ENCODE data around the gene AMOTL1.

Gene AMOTL1

DNA sequence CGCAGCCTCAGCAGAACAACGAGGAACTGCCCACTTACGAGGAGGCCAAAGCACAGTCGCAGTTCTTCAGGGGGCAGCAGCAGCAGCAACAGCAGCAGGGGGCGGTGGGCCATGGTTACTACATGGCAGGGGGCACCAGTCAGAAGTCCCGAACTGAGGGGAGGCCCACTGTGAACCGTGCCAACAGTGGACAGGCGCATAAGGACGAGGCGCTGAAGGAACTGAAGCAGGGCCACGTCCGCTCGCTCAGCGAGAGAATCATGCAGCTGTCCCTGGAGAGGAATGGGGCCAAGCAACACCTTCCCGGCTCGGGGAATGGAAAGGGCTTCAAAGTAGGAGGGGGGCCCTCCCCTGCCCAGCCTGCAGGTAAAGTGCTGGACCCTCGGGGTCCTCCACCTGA is 31.6 kb downstream of the AMOTL1 start:
- no peak for DNase-seq (ENCODE audit: extremely low read depth, insufficient read length)
- TF ChIP-seq, protein P1, sequence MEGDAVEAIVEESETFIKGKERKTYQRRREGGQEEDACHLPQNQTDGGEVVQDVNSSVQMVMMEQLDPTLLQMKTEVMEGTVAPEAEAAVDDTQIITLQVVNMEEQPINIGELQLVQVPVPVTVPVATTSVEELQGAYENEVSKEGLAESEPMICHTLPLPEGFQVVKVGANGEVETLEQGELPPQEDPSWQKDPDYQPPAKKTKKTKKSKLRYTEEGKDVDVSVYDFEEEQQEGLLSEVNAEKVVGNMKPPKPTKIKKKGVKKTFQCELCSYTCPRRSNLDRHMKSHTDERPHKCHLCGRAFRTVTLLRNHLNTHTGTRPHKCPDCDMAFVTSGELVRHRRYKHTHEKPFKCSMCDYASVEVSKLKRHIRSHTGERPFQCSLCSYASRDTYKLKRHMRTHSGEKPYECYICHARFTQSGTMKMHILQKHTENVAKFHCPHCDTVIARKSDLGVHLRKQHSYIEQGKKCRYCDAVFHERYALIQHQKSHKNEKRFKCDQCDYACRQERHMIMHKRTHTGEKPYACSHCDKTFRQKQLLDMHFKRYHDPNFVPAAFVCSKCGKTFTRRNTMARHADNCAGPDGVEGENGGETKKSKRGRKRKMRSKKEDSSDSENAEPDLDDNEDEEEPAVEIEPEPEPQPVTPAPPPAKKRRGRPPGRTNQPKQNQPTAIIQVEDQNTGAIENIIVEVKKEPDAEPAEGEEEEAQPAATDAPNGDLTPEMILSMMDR (IDR thresholded peaks at IDR 0.05; ENCODE audit: insufficient read depth, low read length, poor library complexity, severe bottlenecking), result no peak
- Histone ChIP-seq H3K27me3 (replicated peaks; ENCODE audit: control insufficient read depth, insufficient read depth, low read length) (no peaks in the 10 kb centered on the region; the same call in 1 of the 2 replicates), H3K36me3 (ENCODE audit: control insufficient read depth, insufficient read depth, low read length) (no peaks in the 10 kb centered on the region), H3K4me3 (replicated peaks; ENCODE audit: low read depth, low read length) (no peak overlapping the region)

DNA sequence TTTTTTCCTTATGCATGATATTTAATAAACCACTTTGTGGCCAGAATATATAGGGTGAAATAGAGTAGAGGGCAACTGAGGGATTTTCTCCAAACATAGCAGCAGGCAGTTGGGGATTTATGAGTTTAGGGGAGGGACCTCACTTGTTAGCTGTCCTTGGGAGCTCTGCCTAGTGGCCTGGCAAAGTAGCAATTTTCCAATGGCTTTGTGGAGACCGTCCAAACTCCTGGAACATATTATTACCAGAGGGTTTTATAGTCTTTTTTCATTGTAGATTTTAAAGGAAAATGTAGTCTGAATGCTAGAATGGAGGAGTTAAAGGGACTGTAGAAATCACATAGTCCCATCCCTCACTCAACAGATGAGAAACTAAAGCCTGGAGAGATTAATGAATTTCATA is 32.3 kb downstream of the AMOTL1 start:
- TF ChIP-seq, protein P1 (IDR thresholded peaks at IDR 0.05; ENCODE audit: insufficient read depth, low read length, poor library complexity, severe bottlenecking), result no peak
- DNase-seq (ENCODE audit: extremely low read depth, insufficient read length), result no peak
- Histone ChIP-seq H3K27me3 (replicated peaks; ENCODE audit: control insufficient read depth, insufficient read depth, low read length) (no peaks in the 10 kb centered on the region; the same call in 1 of the 2 replicates), H3K4me3 (replicated peaks; ENCODE audit: low read depth, low read length) (no peak overlapping the region), H3K36me3 (ENCODE audit: control insufficient read depth, insufficient read depth, low read length) (no peaks in the 10 kb centered on the region)

DNA sequence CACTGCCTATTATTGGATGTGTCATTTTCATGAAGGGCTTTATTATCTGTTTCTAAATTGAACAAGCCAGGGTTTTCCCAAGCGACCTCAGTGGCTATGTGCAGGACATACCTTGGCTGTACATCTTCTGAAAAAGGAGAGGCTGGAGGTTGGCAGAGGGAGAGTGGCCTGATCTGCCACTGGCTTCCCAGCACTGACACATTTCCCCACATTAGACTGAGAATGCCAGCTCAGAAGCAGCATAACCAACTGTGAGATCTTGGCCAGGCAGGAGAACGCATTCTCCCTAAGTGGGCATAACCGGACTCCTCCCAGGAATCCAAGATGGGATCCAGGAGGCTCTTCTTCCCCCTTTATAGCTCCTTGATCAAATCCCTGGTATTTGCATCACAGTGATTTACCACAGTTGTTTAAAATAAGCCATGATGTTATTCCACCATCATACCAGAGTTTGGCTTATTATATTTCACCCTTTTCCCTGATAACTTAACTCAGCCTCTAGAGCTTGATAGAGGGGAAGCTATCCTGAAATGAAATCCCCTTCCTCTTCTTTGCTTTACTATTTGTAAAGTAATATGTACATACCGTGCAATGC is 33.8 kb downstream of the AMOTL1 start:
- Histone ChIP-seq H3K36me3 (ENCODE audit: control insufficient read depth, insufficient read depth, low read length) (no peaks in the 10 kb centered on the region), H3K27me3 (replicated peaks; ENCODE audit: control insufficient read depth, insufficient read depth, low read length) (no peaks in the 10 kb centered on the region), H3K4me3 (replicated peaks; ENCODE audit: low read depth, low read length) (no peak overlapping the region)
- no peak for DNase-seq (ENCODE audit: extremely low read depth, insufficient read length)
- TF ChIP-seq, protein P1 (IDR thresholded peaks at IDR 0.05; ENCODE audit: insufficient read depth, low read length, poor library complexity, severe bottlenecking), result no peak

DNA sequence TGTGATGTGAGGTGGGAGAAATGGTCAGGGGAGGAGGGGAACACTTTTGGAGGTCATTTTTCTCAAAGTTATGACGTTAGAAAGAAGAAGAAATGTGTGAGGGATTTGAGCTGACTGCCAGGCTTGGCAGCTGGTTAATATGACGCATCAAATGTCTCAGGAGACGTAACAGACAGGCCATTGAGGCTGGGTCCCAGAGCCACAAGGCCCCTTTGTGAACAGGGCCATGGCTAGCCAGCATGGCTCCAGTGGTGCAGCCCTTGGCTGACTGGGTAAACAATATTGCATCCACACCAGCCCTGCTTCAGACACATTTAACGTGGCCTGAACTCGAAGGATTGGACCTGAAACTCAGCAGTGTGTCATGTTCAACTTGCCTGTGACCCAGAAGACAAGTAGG is 34.3 kb downstream of the AMOTL1 start:
- Histone ChIP-seq H3K27me3 (replicated peaks; ENCODE audit: control insufficient read depth, insufficient read depth, low read length) (no peaks in the 10 kb centered on the region), H3K4me3 (replicated peaks; ENCODE audit: low read depth, low read length) (no peak overlapping the region), H3K36me3 (ENCODE audit: control insufficient read depth, insufficient read depth, low read length) (no peaks in the 10 kb centered on the region)
- TF ChIP-seq, protein P1 (IDR thresholded peaks at IDR 0.05; ENCODE audit: insufficient read depth, low read length, poor library complexity, severe bottlenecking), result no peak
- DNase-seq (ENCODE audit: extremely low read depth, insufficient read length), result no peak

DNA sequence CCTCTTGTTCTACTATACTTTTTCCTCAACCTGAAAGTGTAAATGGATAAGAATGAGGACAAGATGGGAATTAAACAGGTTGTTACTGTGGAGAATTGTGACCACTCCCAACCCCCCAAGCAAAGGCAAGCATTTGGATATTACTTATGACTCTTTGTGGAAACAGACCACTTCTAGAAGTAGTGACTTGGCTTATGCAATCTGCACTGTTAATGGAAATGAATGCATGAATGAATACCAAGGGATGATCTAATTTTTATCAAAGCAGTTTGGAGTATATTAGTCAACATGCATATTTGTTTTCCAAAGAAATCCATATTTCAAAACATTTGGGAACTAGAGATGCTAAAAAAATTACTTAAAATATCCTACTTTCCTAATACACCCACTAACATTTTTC is 35.3 kb downstream of the AMOTL1 start:
- TF ChIP-seq, protein P1 (IDR thresholded peaks at IDR 0.05; ENCODE audit: insufficient read depth, low read length, poor library complexity, severe bottlenecking), result no peak
- H3K36me3 ChIP-seq (ENCODE audit: control insufficient read depth, insufficient read depth, low read length), result no peaks in the 10 kb centered on the region
- no peak overlapping the region for H3K4me3 ChIP-seq (replicated peaks; ENCODE audit: low read depth, low read length)
- no peak for DNase-seq (ENCODE audit: extremely low read depth, insufficient read length)
- no peaks in the 10 kb centered on the region for H3K27me3 ChIP-seq (replicated peaks; ENCODE audit: control insufficient read depth, insufficient read depth, low read length)

DNA sequence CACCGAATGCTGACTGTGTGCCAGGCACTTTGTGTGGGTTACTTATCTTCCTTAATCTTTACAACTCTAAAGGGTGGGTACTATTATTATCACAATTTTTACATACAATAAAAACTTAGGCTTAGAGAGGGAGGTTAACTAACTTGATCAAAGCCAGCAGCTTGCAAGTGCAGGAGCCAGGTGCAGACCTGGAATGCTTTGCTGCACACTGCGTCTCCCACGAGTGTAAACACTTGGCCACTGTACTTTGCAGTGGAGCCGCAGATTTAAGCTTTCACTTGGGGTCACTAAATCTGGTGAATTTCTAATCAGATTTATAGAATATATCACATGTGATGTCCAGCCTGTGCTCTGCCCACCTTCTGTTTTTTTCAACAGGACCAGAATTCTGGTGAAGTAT is 36.7 kb downstream of the AMOTL1 start:
- TF ChIP-seq, protein P1 (IDR thresholded peaks at IDR 0.05; ENCODE audit: insufficient read depth, low read length, poor library complexity, severe bottlenecking), result no peak
- H3K27me3 ChIP-seq (replicated peaks; ENCODE audit: control insufficient read depth, insufficient read depth, low read length), result no peaks in the 10 kb centered on the region
- no peak overlapping the region for H3K4me3 ChIP-seq (replicated peaks; ENCODE audit: low read depth, low read length)
- no peak for DNase-seq (ENCODE audit: extremely low read depth, insufficient read length)
- no peaks in the 10 kb centered on the region for H3K36me3 ChIP-seq (ENCODE audit: control insufficient read depth, insufficient read depth, low read length)

Measured in GM06990 (cell line).